Right lobe of liver (tissue), 4 donors: Measurements from ENCODE around the gene LRRC75A.
"Not testable (repeated sequence)": the region's sequence is repeated elsewhere in the genome, so short reads cannot be mapped to it uniquely, and the experiment has no call there.

ENCODE experiments used
- CTCF ChIP-seq, 4 donors: fragments of 200-600 bp in 3 of 4; fragments of 450-650 bp in 1 of 4; IDR thresholded peaks; one replicate each; pipeline versions ENCODE4 v1.5.1 to v1.8.0; 2016 to 2022; ENCODE audit warnings: antibody characterized with exemption in 4 of 4, mild to moderate bottlenecking in 2 of 4
- POLR2A ChIP-seq: fragments of 450-650 bp; IDR thresholded peaks from one replicate; pipeline ENCODE4 v1.6.1; 2017; ENCODE audit warnings: antibody characterized with exemption, mild to moderate bottlenecking
- donor health status: DM: no; HTN: no; CAD: no.
- donor health status: DM: no; HTN: no; CAD: no.
- donor health status: DM: no; HTN: yes; CAD: no.

- not testable (repeated sequence) for TF ChIP-seq CTCF (IDR thresholded peaks at IDR 0.05); POLR2A
These were observed 33.6 kb upstream of the LRRC75A start for GRCh38 chr17:16525556-16525955.
